Upper lobe of left lung (tissue), 6 donors: ENCODE measurements around the gene TEX101. TPM values are rescaled to one million over a fixed set of nuclear protein-coding genes. Genes with fewer than 3 reads are reported as not detected.

ENCODE experiments used
- ATAC-seq, 2 donors: fragments of 200-7000 bp; cut with Tn5 transposase; one replicate each; pipeline ENCODE4 v1.9.1; 2022; ENCODE audit warnings: mild to moderate bottlenecking in 2 of 2, moderate library complexity in 2 of 2; ENCODE audit not compliant: low FRiP score in 2 of 2
- DNase-seq, 2 donors: peaks; one replicate each; pipeline ENCODE4 v3.0.0-alpha.2; 2019 to 2020
- H3K27ac ChIP-seq, 4 donors: fragments of 200-600 bp; sonication (generic); one replicate each; pipeline ENCODE4 v1.5.1; 2016 to 2019
- H3K27me3 ChIP-seq, 4 donors: fragments of 200-600 bp; sonication (generic); one replicate each; pipeline ENCODE4 v1.5.1; 2017 to 2019
- H3K36me3 ChIP-seq, 4 donors: fragments of 200-600 bp; sonication (generic); one replicate each; pipeline ENCODE4 v1.5.1; 2016 to 2019
- H3K4me1 ChIP-seq, 4 donors: fragments of 200-600 bp; sonication (generic); one replicate each; pipeline ENCODE4 v1.5.1; 2018 to 2019
- H3K4me3 ChIP-seq, 4 donors: fragments of 200-600 bp; sonication (generic); one replicate each; pipeline ENCODE4 v1.5.1; 2017 to 2019; ENCODE audit warnings: mild to moderate bottlenecking in 2 of 4, moderate library complexity in 1 of 4
- H3K9me3 ChIP-seq, 4 donors: fragments of 200-600 bp; sonication (generic); one replicate each; pipeline ENCODE4 v1.5.1; 2018 to 2019
- POLR2A ChIP-seq, 4 donors: fragments of 450-650 bp; IDR thresholded peaks; one replicate each; pipeline ENCODE4 v1.5.1; 2016 to 2017; ENCODE audit warnings: antibody characterized with exemption in 4 of 4, mild to moderate bottlenecking in 2 of 4
- WGBS, 2 donors: methylation state at CpG; one replicate each; pipeline ENCODE4 v1.1.5; 2017 to 2018; 5-methylcytosine and 5-hydroxymethylcytosine counted together
- total RNA-seq, 6 donors: library from RNA; depleted of rRNA in 4 of 6; stranded (reverse); fragments of >200 nt in 4 of 6; gene quantifications; one replicate each; pipeline versions ENCODE4 v1.1.0 to v1.2.1, GENCODE V29; 2016 to 2021
- TF ChIP-seq, protein P1 (sequence below), 6 experiments: fragments of 450-650 bp in 4 of 6; fragments of 200-600 bp in 2 of 6; sonication (generic) in 2 of 6; IDR thresholded peaks; one replicate each; pipeline ENCODE4 v1.5.1; 2016 to 2019; ENCODE audit warnings: antibody characterized with exemption in 6 of 6
- donor health status: DM: no; HTN: no; CAD: no; lungs with moderate emphysema.
- donor health status: DM: no; HTN: yes; CAD: no; lungs with severe emphysema.

The TEX101 gene
- total RNA-seq, 6 donors from 2014 or later, result not detected

- DNase-seq, result no peak
- H3K4me3 ChIP-seq, result no peak overlapping the region
- no peak for ATAC-seq
- H3K27ac ChIP-seq, result no peak overlapping the region
- TF ChIP-seq POLR2A (IDR thresholded peaks at IDR 0.05), result no peak
- TF ChIP-seq, protein P1, sequence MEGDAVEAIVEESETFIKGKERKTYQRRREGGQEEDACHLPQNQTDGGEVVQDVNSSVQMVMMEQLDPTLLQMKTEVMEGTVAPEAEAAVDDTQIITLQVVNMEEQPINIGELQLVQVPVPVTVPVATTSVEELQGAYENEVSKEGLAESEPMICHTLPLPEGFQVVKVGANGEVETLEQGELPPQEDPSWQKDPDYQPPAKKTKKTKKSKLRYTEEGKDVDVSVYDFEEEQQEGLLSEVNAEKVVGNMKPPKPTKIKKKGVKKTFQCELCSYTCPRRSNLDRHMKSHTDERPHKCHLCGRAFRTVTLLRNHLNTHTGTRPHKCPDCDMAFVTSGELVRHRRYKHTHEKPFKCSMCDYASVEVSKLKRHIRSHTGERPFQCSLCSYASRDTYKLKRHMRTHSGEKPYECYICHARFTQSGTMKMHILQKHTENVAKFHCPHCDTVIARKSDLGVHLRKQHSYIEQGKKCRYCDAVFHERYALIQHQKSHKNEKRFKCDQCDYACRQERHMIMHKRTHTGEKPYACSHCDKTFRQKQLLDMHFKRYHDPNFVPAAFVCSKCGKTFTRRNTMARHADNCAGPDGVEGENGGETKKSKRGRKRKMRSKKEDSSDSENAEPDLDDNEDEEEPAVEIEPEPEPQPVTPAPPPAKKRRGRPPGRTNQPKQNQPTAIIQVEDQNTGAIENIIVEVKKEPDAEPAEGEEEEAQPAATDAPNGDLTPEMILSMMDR (IDR thresholded peaks at IDR 0.05), result no peak
- 75 to 78% methylated on average over 4 of the region's 4 CpGs for WGBS, 2 donors
- no peaks in the 10 kb centered on the region for H3K9me3 ChIP-seq
- no peaks in the 10 kb centered on the region for H3K36me3 ChIP-seq
- peaks cover 8 to 25% (median 17%) of the 10 kb centered on the region in 4 donors for H3K4me1 ChIP-seq
- H3K27me3 ChIP-seq, result no peaks in the 10 kb centered on the region
These were observed 53.0 kb downstream of the TEX101 start for GRCh38 chr19:43467730-43468129.

Other genes with a start within 250 kb of the TEX101 start
- not detected for gene PSG5, start 228.4 kb upstream of the TEX101 start, total RNA-seq
- not detected for gene PSG4, start 209.3 kb upstream of the TEX101 start, total RNA-seq
- not detected for gene PSG9, start 145.4 kb upstream of the TEX101 start, total RNA-seq
- 10 to 100 TPM in 3 of 6 donors, 1 to 10 TPM in 3; 5.8 to 38.8 (median 9.6) TPM for gene CD177, start 61.2 kb upstream of the TEX101 start, total RNA-seq
- gene LYPD3, start 50.7 kb downstream of the TEX101 start, total RNA-seq, result 10 to 100 TPM in 1 of 6 donors, under 1 TPM in 4, not detected in 1; 0.29 to 13.6 (median 0.39) TPM
- 10 to 100 TPM in 4 of 6 donors, 1 to 10 TPM in 2; 1.8 to 22.6 (median 13.8) TPM for gene PHLDB3, start 89.9 kb downstream of the TEX101 start, total RNA-seq
- 10 to 100 TPM; 27.4 to 69.2 (median 41.4) TPM for gene ETHE1, start 112.3 kb downstream of the TEX101 start, total RNA-seq
- 1 to 10 TPM in 4 of 6 donors, under 1 TPM in 1, not detected in 1; 0.76 to 4.4 (median 2.7) TPM for gene ZNF575, start 118.3 kb downstream of the TEX101 start, total RNA-seq
- gene XRCC1, start 160.6 kb downstream of the TEX101 start, total RNA-seq, result 10 to 100 TPM; 24.2 to 30.1 (median 26.4) TPM
- gene PINLYP, start 160.9 kb downstream of the TEX101 start, total RNA-seq, result 1 to 10 TPM; 1.8 to 9.4 (median 4.1) TPM
- gene IRGQ, start 181.2 kb downstream of the TEX101 start, total RNA-seq, result 10 to 100 TPM; 17.2 to 25.1 (median 23.2) TPM
- gene ZNF576, start 181.7 kb downstream of the TEX101 start, total RNA-seq, result 10 to 100 TPM in 3 of 6 donors, 1 to 10 TPM in 3; 3.1 to 15.6 (median 7.8) TPM
- 1 to 10 TPM in 2 of 6 donors, under 1 TPM in 3, not detected in 1; 0.17 to 2.1 (median 0.30) TPM for gene SRRM5, start 197.2 kb downstream of the TEX101 start, total RNA-seq
- 10 to 100 TPM; 10.5 to 37.0 (median 31.4) TPM for gene ZNF428, start 204.7 kb downstream of the TEX101 start, total RNA-seq
- 1 to 10 TPM; 6.2 to 9.2 (median 7.8) TPM for gene CADM4, start 225.0 kb downstream of the TEX101 start, total RNA-seq